OCI-LY7 (cell line): Measurements from ENCODE around the gene TPM1. TPM values are rescaled to one million over a fixed set of nuclear protein-coding genes. Genes with fewer than 3 reads are reported as not detected.
"Not testable (repeated sequence)": the region's sequence is repeated elsewhere in the genome, so short reads cannot be mapped to it uniquely, and the experiment has no call there.

Experiments
- BruUV-seq: library from RNA; stranded (reverse); fragments of 400-500 nt; replicated peaks from 2 replicates; lab custom pipeline; 2021; lab: Mats Ljungman, UMichigan
- CTCF ChIA-PET: fragments of 300-600 bp; sonication (Branson Sonifier 250); formaldehyde crosslinking; loops from one replicate; lab custom pipeline; 2022; ENCODE audit warnings: antibody characterized with exemption; ENCODE audit not compliant: unreplicated experiment; lab: Charles Lee
- POLR2A ChIA-PET: fragments of 300-600 bp; sonication (Branson Sonifier 250); formaldehyde crosslinking; loops from one replicate; lab custom pipeline; 2022; ENCODE audit warnings: antibody characterized with exemption; lab: Charles Lee
- DNase-seq: peaks from one replicate; pipeline ENCODE4 v3.0.0-alpha.2; 2015; ENCODE audit warnings: low spot score
- H2AFZ ChIP-seq: fragments of 200-600 bp; sonication (generic), shearing (Covaris generic); 2 replicates; pipeline ENCODE4 v1.6.1; 2014; ENCODE audit warnings: mild to moderate bottlenecking, antibody characterized with exemption, low read length, moderate library complexity
- H3K27ac ChIP-seq: fragments of 200-600 bp; sonication (generic); 2 replicates; pipeline ENCODE4 v1.5.1; 2014; ENCODE audit warnings: mixed run types, low read depth, mild to moderate bottlenecking, moderate library complexity, low read length, inconsistent platforms; ENCODE audit not compliant: poor library complexity, severe bottlenecking
- H3K36me3 ChIP-seq: fragments of 200-600 bp; sonication (generic); 2 replicates; pipeline ENCODE4 v1.6.1; 2014; ENCODE audit warnings: mild to moderate bottlenecking, antibody characterized with exemption, low read length, moderate library complexity, mixed read lengths; ENCODE audit not compliant: insufficient read depth
- H3K4me1 ChIP-seq: fragments of 200-600 bp; sonication (generic); 2 replicates; pipeline ENCODE4 v1.5.1; 2014; ENCODE audit warnings: mild to moderate bottlenecking, low read length; ENCODE audit not compliant: insufficient read depth, poor library complexity, severe bottlenecking
- H3K4me2 ChIP-seq: fragments of 200-600 bp; sonication (generic); 2 replicates; pipeline ENCODE4 v1.6.1; 2014; ENCODE audit warnings: mild to moderate bottlenecking, low read length
- H3K4me3 ChIP-seq: fragments of 200-600 bp; sonication (generic); 2 replicates; pipeline ENCODE4 v1.5.1; 2014; ENCODE audit warnings: mild to moderate bottlenecking, low read depth, low read length; ENCODE audit not compliant: poor library complexity, severe bottlenecking
- H3K79me2 ChIP-seq: fragments of 200-600 bp; sonication (generic); 2 replicates; pipeline ENCODE4 v1.6.1; 2016; ENCODE audit warnings: low read depth, mild to moderate bottlenecking, low read length, moderate library complexity, mixed read lengths; ENCODE audit not compliant: insufficient read depth
- H3K9me2 ChIP-seq: fragments of 200-600 bp; sonication (generic); 2 replicates; pipeline ENCODE4 v1.6.1; 2016; ENCODE audit warnings: mild to moderate bottlenecking, low read length, mixed read lengths; ENCODE audit not compliant: insufficient read depth
- H3K9me3 ChIP-seq: fragments of 200-600 bp; sonication (generic); 2 replicates; pipeline ENCODE4 v1.6.1; 2014; ENCODE audit warnings: mild to moderate bottlenecking, mixed run types, low read length, mixed read lengths
- H4K20me1 ChIP-seq: fragments of 200-600 bp; sonication (generic); 2 replicates; pipeline ENCODE4 v1.6.1; 2014; ENCODE audit warnings: mild to moderate bottlenecking, antibody characterized with exemption, low read length, moderate library complexity, mixed read lengths; ENCODE audit not compliant: insufficient read depth
- EZH2phosphoT487 ChIP-seq: fragments of 200-600 bp; sonication (generic); IDR thresholded peaks from 2 replicates; pipeline ENCODE4 v1.6.1; 2018; ENCODE audit warnings: low read depth, borderline replicate concordance, mild to moderate bottlenecking, mixed run types, antibody characterized with exemption, low read length, moderate library complexity, mixed read lengths
- intact Hi-C: fragments of 100-400 bp; cut with micrococcal nuclease; formaldehyde crosslinking; loops from one replicate; pipeline ENCODE4 v1.10.0; 2022; ENCODE audit not compliant: unreplicated experiment
- total RNA-seq, 2 experiments: library from RNA; depleted of rRNA in 1 of 2; stranded (reverse); fragments of >200 nt in 1 of 2; shearing (Covaris generic) in 1 of 2; gene quantifications; 2 replicates each; pipeline ENCODE4 v1.2.3, GENCODE V29; 2014 to 2022
- TF ChIP-seq, protein P1 (sequence below): fragments of 200-600 bp; sonication (generic); conservative IDR thresholded peaks from 2 replicates; pipeline ENCODE4 v1.5.1; 2014; ENCODE audit warnings: mild to moderate bottlenecking, antibody characterized with exemption, low read length, moderate library complexity, mixed read lengths

Gene TPM1
- total RNA-seq, 2 experiments from 2014 or later, result 19.3 to 19.9 TPM

DNA sequence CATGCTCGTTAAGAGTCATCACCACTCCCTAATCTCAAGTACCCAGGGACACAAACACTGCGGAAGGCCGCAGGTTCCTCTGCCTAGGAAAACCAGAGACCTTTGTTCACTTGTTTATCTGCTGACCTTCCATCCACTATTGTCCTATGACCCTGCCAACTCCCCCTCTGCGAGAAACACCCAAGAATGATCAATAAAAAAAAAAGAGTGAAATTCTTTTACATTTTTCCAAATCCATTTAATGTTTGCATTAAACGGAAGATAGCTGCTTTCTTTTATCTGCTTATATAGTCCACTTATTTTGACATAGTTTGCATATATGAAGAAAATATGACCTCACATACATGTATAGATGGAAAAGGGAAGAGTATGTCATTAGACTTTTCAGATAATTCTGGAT is 57.0 kb downstream of the TPM1 start:
- H3K4me2 ChIP-seq, POLR2A ChIA-PET, H3K4me3 ChIP-seq, H3K36me3 ChIP-seq, H3K9me2 ChIP-seq, H3K4me1 ChIP-seq, intact Hi-C loops, BruUV-seq, H3K27ac ChIP-seq, CTCF ChIA-PET, H4K20me1 ChIP-seq, H3K9me3 ChIP-seq, H2AFZ ChIP-seq, DNase-seq, H3K79me2 ChIP-seq: not testable (repeated sequence)

DNA sequence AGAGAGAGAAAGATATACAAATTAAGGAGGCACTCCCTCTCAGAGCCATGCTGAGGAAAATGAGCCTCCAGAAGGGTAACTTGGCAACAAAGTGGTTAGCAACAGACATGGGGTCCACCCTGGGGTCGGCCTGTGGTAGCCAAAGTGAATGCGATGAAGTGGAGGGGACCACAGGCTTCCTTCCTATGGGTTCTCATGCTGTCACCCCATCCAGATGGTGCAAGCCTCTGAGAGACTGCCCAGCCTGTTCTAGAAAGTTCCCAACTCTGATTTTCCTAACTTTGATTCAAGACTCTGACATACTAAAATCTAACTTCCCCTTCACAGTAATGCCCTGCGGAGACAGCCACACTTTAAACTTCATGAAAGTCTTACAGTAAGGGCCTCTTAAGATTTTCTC is 60.9 kb downstream of the TPM1 start:
- no peaks in the 10 kb centered on the region for H3K9me2 ChIP-seq
- H3K27ac ChIP-seq, result no peak overlapping the region
- no peak overlapping the region for H3K4me2 ChIP-seq
- ChIA-PET POLR2A (no interaction called here), CTCF (no interaction called here)
- no peaks in the 10 kb centered on the region for H3K4me1 ChIP-seq
- no peak for TF ChIP-seq EZH2phosphoT487
- TF ChIP-seq, protein P1, sequence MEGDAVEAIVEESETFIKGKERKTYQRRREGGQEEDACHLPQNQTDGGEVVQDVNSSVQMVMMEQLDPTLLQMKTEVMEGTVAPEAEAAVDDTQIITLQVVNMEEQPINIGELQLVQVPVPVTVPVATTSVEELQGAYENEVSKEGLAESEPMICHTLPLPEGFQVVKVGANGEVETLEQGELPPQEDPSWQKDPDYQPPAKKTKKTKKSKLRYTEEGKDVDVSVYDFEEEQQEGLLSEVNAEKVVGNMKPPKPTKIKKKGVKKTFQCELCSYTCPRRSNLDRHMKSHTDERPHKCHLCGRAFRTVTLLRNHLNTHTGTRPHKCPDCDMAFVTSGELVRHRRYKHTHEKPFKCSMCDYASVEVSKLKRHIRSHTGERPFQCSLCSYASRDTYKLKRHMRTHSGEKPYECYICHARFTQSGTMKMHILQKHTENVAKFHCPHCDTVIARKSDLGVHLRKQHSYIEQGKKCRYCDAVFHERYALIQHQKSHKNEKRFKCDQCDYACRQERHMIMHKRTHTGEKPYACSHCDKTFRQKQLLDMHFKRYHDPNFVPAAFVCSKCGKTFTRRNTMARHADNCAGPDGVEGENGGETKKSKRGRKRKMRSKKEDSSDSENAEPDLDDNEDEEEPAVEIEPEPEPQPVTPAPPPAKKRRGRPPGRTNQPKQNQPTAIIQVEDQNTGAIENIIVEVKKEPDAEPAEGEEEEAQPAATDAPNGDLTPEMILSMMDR, result no peak
- intact Hi-C loops, result no loop called here
- no peak overlapping the region for H2AFZ ChIP-seq
- H3K4me3 ChIP-seq, result no peak overlapping the region
- no peaks in the 10 kb centered on the region for H3K36me3 ChIP-seq
- no peak for DNase-seq
- H3K79me2 ChIP-seq, result no peaks in the 10 kb centered on the region
- no peaks in the 10 kb centered on the region for H3K9me3 ChIP-seq
- H4K20me1 ChIP-seq, result no peaks in the 10 kb centered on the region
- BruUV-seq, result no TSS peak

DNA sequence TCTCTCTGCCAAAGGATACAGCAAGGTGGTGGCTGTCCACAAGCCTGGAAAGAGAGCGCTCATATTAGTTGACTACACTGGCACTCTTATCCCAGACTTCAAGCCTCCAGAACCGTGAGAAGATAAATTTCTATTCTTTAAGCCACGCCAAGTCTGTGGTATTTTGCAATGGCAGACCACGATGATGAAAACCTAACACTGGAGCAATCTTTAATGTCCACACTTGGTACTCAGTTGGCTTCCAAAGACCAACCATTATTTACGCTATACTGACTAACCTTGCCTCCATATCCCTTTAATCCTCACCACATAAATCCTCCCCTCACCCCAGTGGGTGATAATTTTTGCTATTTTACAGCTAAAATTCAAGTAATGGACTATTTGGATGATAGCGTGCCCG is 62.2 kb downstream of the TPM1 start:
- POLR2A ChIA-PET, result no interaction called here

DNA sequence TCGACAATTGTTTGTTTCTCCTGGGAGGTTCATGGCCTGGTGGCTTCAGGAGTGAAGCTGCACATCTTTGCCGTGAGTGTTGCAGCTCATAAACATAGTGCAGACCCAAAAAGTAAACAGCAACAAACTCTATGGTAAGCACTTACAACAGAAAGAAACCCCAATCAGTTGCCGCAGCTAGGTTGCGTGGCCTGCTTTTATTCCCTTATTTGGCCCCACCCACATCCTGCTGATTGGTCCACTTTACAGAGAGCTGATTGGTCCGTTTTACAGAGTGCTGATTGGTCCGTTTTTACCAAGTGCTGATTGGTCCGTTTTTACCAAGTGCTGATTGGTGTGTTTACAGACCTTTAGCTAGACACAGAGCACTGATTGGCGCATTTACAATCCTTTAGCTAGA is 62.8 kb downstream of the TPM1 start:
- H3K27ac ChIP-seq, H3K4me2 ChIP-seq, H3K4me1 ChIP-seq, H3K79me2 ChIP-seq, H3K9me2 ChIP-seq, BruUV-seq, DNase-seq, H2AFZ ChIP-seq, H3K4me3 ChIP-seq, H3K9me3 ChIP-seq, H3K36me3 ChIP-seq, CTCF ChIA-PET, H4K20me1 ChIP-seq, intact Hi-C loops: not testable (repeated sequence)
- POLR2A ChIA-PET, result interaction anchor here (0.6 kb wide), 1 partner anchor 48 kb away, joined by 3 read pairs; no protein-coding TSS in a partner anchor

More for the DNA sequence above, 62.2 kb downstream of the TPM1 start:
- intact Hi-C loops, result no loop called here
- no peaks in the 10 kb centered on the region for H4K20me1 ChIP-seq
- H2AFZ ChIP-seq, result no peak overlapping the region
- H3K36me3 ChIP-seq, result no peaks in the 10 kb centered on the region
- no peak overlapping the region for H3K4me3 ChIP-seq
- no peaks in the 10 kb centered on the region for H3K4me1 ChIP-seq
- H3K79me2 ChIP-seq, result no peaks in the 10 kb centered on the region
- no peak overlapping the region for H3K27ac ChIP-seq
- H3K9me2 ChIP-seq, result no peaks in the 10 kb centered on the region
- DNase-seq, result no peak
- no peak for TF ChIP-seq EZH2phosphoT487
- no peaks in the 10 kb centered on the region for H3K9me3 ChIP-seq
- CTCF ChIA-PET, result no interaction called here
- no TSS peak for BruUV-seq
- H3K4me2 ChIP-seq, result no peak overlapping the region
